Endothelial cell of umbilical vein (primary cell): ENCODE data around the gene ZMIZ1. TPM values are rescaled to one million over a fixed set of nuclear protein-coding genes. Genes with fewer than 3 reads are reported as not detected.

Experiments used
- BruUV-seq: library from RNA; stranded (reverse); fragments of 400-500 nt; replicated peaks from 2 replicates; lab custom pipeline; 2021; lab: Mats Ljungman, UMichigan
- CTCF ChIA-PET: fragments of 300-600, 350-600 bp; sonication (Branson Sonifier 250); formaldehyde crosslinking; loops from one replicate; lab custom pipeline; 2021; ENCODE audit warnings: antibody characterized with exemption, inconsistent platforms; lab: Charles Lee
- POLR2A ChIA-PET: fragments of 300-600, 350-600 bp; sonication (Branson Sonifier 250); formaldehyde crosslinking; loops from one replicate; lab custom pipeline; 2021; ENCODE audit warnings: antibody characterized with exemption, inconsistent platforms; lab: Charles Lee
- DNase-seq: peaks from one replicate; pipeline ENCODE4 v3.0.0-alpha.2; 2011; ENCODE audit warnings: low read depth, low spot score
- FAIRE-seq: peaks from 2 replicates; lab custom pipeline; 2011; peaks lifted over from hg19 to GRCh38; lab: Jason Lieb, UNC
- H2AFZ ChIP-seq: 2 replicates; pipeline ENCODE4 v1.6.0; 2012; ENCODE audit warnings: low read depth, low read length, control low read depth, inconsistent platforms
- H3K27ac ChIP-seq: 2 replicates; pipeline ENCODE4 v1.5.1; 2011; ENCODE audit warnings: low read depth, mild to moderate bottlenecking, control low read depth, low read length, moderate library complexity; ENCODE audit not compliant: insufficient read depth
- H3K27me3 ChIP-seq, 2 experiments: 2 replicates each; pipeline versions ENCODE4 v1.6.0 to v1.6.1; 2011; ENCODE audit warnings: low read length in 2 of 2, mixed read lengths in 1 of 2; ENCODE audit not compliant: control insufficient read depth in 2 of 2, insufficient read depth in 2 of 2
- H3K36me3 ChIP-seq, 2 experiments: 2 replicates in 1 of 2; 3 replicates in 1 of 2; pipeline ENCODE4 v1.5.1; 2011; ENCODE audit warnings: low read length in 2 of 2, mild to moderate bottlenecking in 1 of 2, moderate library complexity in 1 of 2; ENCODE audit not compliant: control insufficient read depth in 2 of 2, insufficient read depth in 2 of 2; ENCODE audit errors: extremely low read depth in 1 of 2
- H3K4me1 ChIP-seq: 3 replicates; pipeline ENCODE4 v1.5.1; 2011; ENCODE audit warnings: mild to moderate bottlenecking, low read length; ENCODE audit not compliant: control insufficient read depth, insufficient read depth; ENCODE audit errors: extremely low read depth
- H3K4me2 ChIP-seq: 2 replicates; pipeline ENCODE4 v1.6.1; 2011; ENCODE audit warnings: low read length, control low read depth, mixed read lengths; ENCODE audit not compliant: insufficient read depth
- H3K4me3 ChIP-seq, 3 experiments: fragments of 200-600 bp in 1 of 3; sonication (generic), shearing (Covaris generic) in 1 of 3; replicated peaks in 1 of 3; 2 replicates each; pipeline ENCODE4 v1.5.1; 2011 to 2016; ENCODE audit warnings: control low read depth in 3 of 3, low read length in 3 of 3, mild to moderate bottlenecking in 2 of 3, inconsistent platforms in 1 of 3, low read depth in 1 of 3, moderate library complexity in 1 of 3; ENCODE audit not compliant: insufficient read depth in 1 of 3
- H3K79me2 ChIP-seq: 2 replicates; pipeline ENCODE4 v1.6.0; 2012; ENCODE audit warnings: low read length, inconsistent platforms; ENCODE audit not compliant: control insufficient read depth, insufficient read depth
- H3K9ac ChIP-seq: replicated peaks from 2 replicates; pipeline ENCODE3; 2011; ENCODE audit warnings: low read length, control low read depth; ENCODE audit not compliant: insufficient read depth; ENCODE audit errors: extremely low read depth
- H3K9me1 ChIP-seq: replicated peaks from 3 replicates; pipeline ENCODE4 v1.6.0; 2011; ENCODE audit warnings: mild to moderate bottlenecking, low read length; ENCODE audit not compliant: control insufficient read depth, insufficient read depth; ENCODE audit errors: extremely low read depth
- H3K9me3 ChIP-seq: replicated peaks from 2 replicates; pipeline ENCODE4 v1.5.1; 2012; ENCODE audit warnings: low read length, inconsistent platforms; ENCODE audit not compliant: control insufficient read depth, insufficient read depth
- H4K20me1 ChIP-seq: replicated peaks from 2 replicates; pipeline ENCODE3; 2011; ENCODE audit warnings: mild to moderate bottlenecking, low read length; ENCODE audit not compliant: control insufficient read depth, insufficient read depth; ENCODE audit errors: extremely low read depth
- CTCF ChIP-seq, 2 donors: IDR thresholded peaks; 1 replicate in 1 of 2; 2 replicates in 1 of 2; pipeline ENCODE4 v1.5.1; 2011; ENCODE audit warnings: low read length in 2 of 2, mild to moderate bottlenecking in 2 of 2, moderate library complexity in 2 of 2, control low read depth in 1 of 2, inconsistent platforms in 1 of 2, low read depth in 1 of 2; ENCODE audit not compliant: insufficient read depth in 1 of 2; ENCODE audit errors: extremely low read depth in 1 of 2
- EZH2 ChIP-seq: IDR thresholded peaks from 2 replicates; pipeline ENCODE4 v1.6.1; 2012; ENCODE audit warnings: borderline replicate concordance, low read depth, mild to moderate bottlenecking, moderate library complexity, low read length, inconsistent platforms; ENCODE audit not compliant: severe bottlenecking
- FOS ChIP-seq: IDR thresholded peaks from 2 replicates; pipeline ENCODE4 v1.6.1; 2011; ENCODE audit warnings: mild to moderate bottlenecking, low read length, moderate library complexity, borderline replicate concordance; ENCODE audit not compliant: insufficient read depth
- GATA2 ChIP-seq: IDR thresholded peaks from 2 replicates; pipeline ENCODE4 v1.7.0; 2011; ENCODE audit warnings: low read depth, mild to moderate bottlenecking, moderate library complexity, mixed read lengths, low read length; ENCODE audit not compliant: insufficient read length, insufficient read depth
- JUN ChIP-seq: IDR thresholded peaks from 2 replicates; pipeline ENCODE4 v1.6.1; 2011; ENCODE audit warnings: borderline replicate concordance, low read depth; ENCODE audit not compliant: insufficient read length, insufficient read depth
- MYC ChIP-seq: IDR thresholded peaks from one replicate; pipeline ENCODE4 v1.6.1; 2011; ENCODE audit warnings: mild to moderate bottlenecking, low read depth, low read length
- POLR2A ChIP-seq: IDR thresholded peaks from 2 replicates; pipeline ENCODE4 v1.6.1; 2012; ENCODE audit warnings: low read depth, mild to moderate bottlenecking, control low read depth, low read length
- POLR2AphosphoS5 ChIP-seq: IDR thresholded peaks from 2 replicates; pipeline ENCODE4 v1.6.1; 2012; ENCODE audit warnings: low read depth, mild to moderate bottlenecking, control low read depth, low read length, moderate library complexity; ENCODE audit not compliant: insufficient read depth
- dilution Hi-C: fragments of 300-500 bp; cut with MboI; formaldehyde crosslinking; loops from one replicate; pipeline ENCODE4 v1.15.0; 2019; ENCODE audit warnings: low sequenced_read_pairs; ENCODE audit not compliant: extremely low pct_ligation_motif_present
- intact Hi-C: fragments of 100-400 bp; cut with micrococcal nuclease; formaldehyde crosslinking; loops from one replicate; pipeline ENCODE4 v1.10.0; 2022
- polyA plus RNA-seq, 4 experiments: library from polyadenylated mRNA; depleted of rRNA in 3 of 4; stranded (reverse) in 3 of 4; unstranded in 1 of 4; fragments of >200 nt; gene quantifications; 2 replicates each; pipeline versions ENCODE4 v1.2.1 to v1.2.3, GENCODE V29; 2011 to 2012; ENCODE audit warnings: missing spikeins in 1 of 4
- total RNA-seq: library from RNA; stranded (reverse); gene quantifications from 2 replicates; pipeline ENCODE4 v1.2.3, GENCODE V29; 2021
- TF ChIP-seq, protein P1 (sequence below): IDR thresholded peaks from 2 replicates; pipeline ENCODE4 v1.6.1; 2011; ENCODE audit not compliant: insufficient read depth, insufficient read length

ZMIZ1 gene
- total and polyA plus RNA-seq, 2 donors (not counting 3 experiments of a cell fraction or from before 2014, with no cell fraction given), result 12.5 to 46.7 TPM

- no TSS peak for BruUV-seq
- CTCF ChIA-PET, result interaction anchor here (1.8 kb wide), 1 partner anchor 21 kb away, joined by 4 read pairs; no protein-coding TSS in a partner anchor
- H3K27me3 ChIP-seq, result peaks cover 0 to 11% of the 10 kb centered on the region in 2 experiments
Observed at GRCh38 chr10:79031723-79032122, 37.0 kb upstream of the ZMIZ1 start.

More at GRCh38 chr10:79031723-79032122, 37.0 kb upstream of the ZMIZ1 start:
- H3K9ac ChIP-seq, result no peak overlapping the region
- H3K79me2 ChIP-seq, result no peaks in the 10 kb centered on the region
- H3K4me2 ChIP-seq, result no peak overlapping the region
- H3K36me3 ChIP-seq, result no peaks in the 10 kb centered on the region
- no peaks in the 10 kb centered on the region for H3K9me3 ChIP-seq
- no peak overlapping the region for H2AFZ ChIP-seq
- H3K9me1 ChIP-seq, result no peaks in the 10 kb centered on the region
- DNase-seq (no peak), FAIRE-seq (no peak)
- dilution Hi-C loops, result no loop called here
- H3K4me3 ChIP-seq, result no peak overlapping the region
- H3K4me1 ChIP-seq, result no peaks in the 10 kb centered on the region
- intact Hi-C loops, result no loop called here
- no peak overlapping the region for H3K27ac ChIP-seq
- POLR2A ChIA-PET, result no interaction called here
- TF ChIP-seq POLR2A, result no peak
- no peak for TF ChIP-seq MYC
- TF ChIP-seq, protein P1, sequence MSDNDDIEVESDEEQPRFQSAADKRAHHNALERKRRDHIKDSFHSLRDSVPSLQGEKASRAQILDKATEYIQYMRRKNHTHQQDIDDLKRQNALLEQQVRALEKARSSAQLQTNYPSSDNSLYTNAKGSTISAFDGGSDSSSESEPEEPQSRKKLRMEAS, result no peak
- TF ChIP-seq JUN, result no peak
- TF ChIP-seq FOS, result no peak
- TF ChIP-seq CTCF (IDR thresholded peaks at IDR 0.05; ENCODE audit: extremely low read depth in 1 of 2, insufficient read depth in 1 of 2, low read depth in 1 of 2, low read length in 2 of 2), result no peak
- TF ChIP-seq GATA2, result no peak
- TF ChIP-seq POLR2AphosphoS5, result no peak
- no peak for TF ChIP-seq EZH2
- no peaks in the 10 kb centered on the region for H4K20me1 ChIP-seq
